A549 (cell line): ENCODE measurements around the gene SH3TC2.

ENCODE experiments used
- BHLHE40 ChIP-seq: IDR thresholded peaks from 2 replicates; pipeline ENCODE4 v1.6.1; 2012; ENCODE audit warnings: low read depth, low read length, inconsistent platforms
- CHD2 ChIP-seq: fragments of 150-350 bp; IDR thresholded peaks from 2 replicates; pipeline ENCODE4 v1.6.1; 2014; ENCODE audit warnings: low read length; ENCODE audit not compliant: partially characterized antibody
- EP300 ChIP-seq, 2 experiments: fragments of >200 bp; sonication (Bioruptor Twin); formaldehyde crosslinking; IDR thresholded peaks; 2 replicates in 1 of 2; 3 replicates in 1 of 2; pipeline ENCODE4 v1.6.1; 2016 to 2017
- HOXA7 ChIP-seq: fragments of 250-450 bp; sonication (Bioruptor Pico); IDR thresholded peaks from 2 replicates; pipeline ENCODE4 v1.5.0; 2020; ENCODE audit warnings: mild to moderate bottlenecking, moderate library complexity
- POLR2A ChIP-seq: IDR thresholded peaks from 2 replicates; pipeline ENCODE4 v1.6.1; 2012; ENCODE audit warnings: mild to moderate bottlenecking, low read length
- RARB ChIP-seq: fragments of 250-450 bp; sonication (Bioruptor Pico); IDR thresholded peaks from 2 replicates; pipeline ENCODE4 v1.8.0; 2021; ENCODE audit warnings: mild to moderate bottlenecking, moderate library complexity
- RCOR1 ChIP-seq: fragments of 150-350 bp; IDR thresholded peaks from 2 replicates; pipeline ENCODE4 v1.6.1; 2014; ENCODE audit warnings: antibody characterized with exemption, low read length, low read depth
- RFX5 ChIP-seq: fragments of 450-650 bp; IDR thresholded peaks from 2 replicates; pipeline ENCODE4 v1.7.1; 2014; ENCODE audit warnings: antibody characterized with exemption, mild to moderate bottlenecking, moderate library complexity
- RNF2 ChIP-seq: fragments of 200-600 bp; sonication (generic); IDR thresholded peaks from 2 replicates; pipeline ENCODE4 v1.6.1; 2016; ENCODE audit warnings: low read depth, mild to moderate bottlenecking, antibody characterized with exemption, moderate library complexity, borderline replicate concordance
- SMC3 ChIP-seq: fragments of >200 bp; sonication (Bioruptor Twin); formaldehyde crosslinking; IDR thresholded peaks from 3 replicates; pipeline ENCODE4 v1.6.1; 2018; ENCODE audit warnings: inconsistent platforms
- SREBF2 ChIP-seq: fragments of 450-650 bp; IDR thresholded peaks from 2 replicates; pipeline ENCODE4 v1.6.1; 2014; ENCODE audit warnings: mild to moderate bottlenecking, moderate library complexity
- TF ChIP-seq, protein P1 (sequence below): IDR thresholded peaks from 2 replicates; pipeline ENCODE4 v1.6.1; 2012
- TF ChIP-seq, protein P2 (sequence below): fragments of >200 bp; sonication (Bioruptor Twin); formaldehyde crosslinking; IDR thresholded peaks from 3 replicates; pipeline ENCODE4 v1.5.1; 2016
- TF ChIP-seq, protein P3 (sequence below): fragments of 150-350 bp; IDR thresholded peaks from 2 replicates; pipeline ENCODE4 v1.6.1; 2014; ENCODE audit warnings: low read depth, mild to moderate bottlenecking, low read length

DNA sequence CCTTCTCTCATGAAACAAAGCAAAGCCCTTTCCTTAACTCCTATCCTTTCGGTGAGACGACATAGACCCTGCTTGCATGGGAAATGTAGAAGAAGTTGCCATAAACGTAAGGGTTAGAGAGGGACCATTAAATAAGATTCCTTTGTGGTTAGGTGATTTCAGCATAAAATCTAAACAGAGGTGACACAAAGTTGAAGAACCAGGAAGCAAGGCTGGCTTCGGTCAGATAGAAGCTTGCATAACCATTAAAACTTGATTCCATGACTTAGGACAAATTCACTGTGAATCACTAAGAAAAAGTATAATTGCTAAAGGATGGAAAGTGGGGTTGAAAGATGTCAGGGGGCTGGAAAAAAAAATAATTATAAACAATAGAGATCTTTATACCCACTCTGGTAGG, 47.5 kb upstream of the SH3TC2 start:
- TF ChIP-seq RFX5 (no peak), RNF2 (no peak), RCOR1 (no peak), EP300 (IDR thresholded peaks at IDR 0.05) (no peak), CHD2 (no peak), BHLHE40 (no peak), HOXA7 (CRISPR knock-in tag) (no peak), SREBF2 (no peak), POLR2A (no peak), RARB (CRISPR knock-in tag) (no peak), SMC3 (no peak)
- TF ChIP-seq, protein P1, sequence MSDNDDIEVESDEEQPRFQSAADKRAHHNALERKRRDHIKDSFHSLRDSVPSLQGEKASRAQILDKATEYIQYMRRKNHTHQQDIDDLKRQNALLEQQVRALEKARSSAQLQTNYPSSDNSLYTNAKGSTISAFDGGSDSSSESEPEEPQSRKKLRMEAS: no peak
- TF ChIP-seq, protein P2, sequence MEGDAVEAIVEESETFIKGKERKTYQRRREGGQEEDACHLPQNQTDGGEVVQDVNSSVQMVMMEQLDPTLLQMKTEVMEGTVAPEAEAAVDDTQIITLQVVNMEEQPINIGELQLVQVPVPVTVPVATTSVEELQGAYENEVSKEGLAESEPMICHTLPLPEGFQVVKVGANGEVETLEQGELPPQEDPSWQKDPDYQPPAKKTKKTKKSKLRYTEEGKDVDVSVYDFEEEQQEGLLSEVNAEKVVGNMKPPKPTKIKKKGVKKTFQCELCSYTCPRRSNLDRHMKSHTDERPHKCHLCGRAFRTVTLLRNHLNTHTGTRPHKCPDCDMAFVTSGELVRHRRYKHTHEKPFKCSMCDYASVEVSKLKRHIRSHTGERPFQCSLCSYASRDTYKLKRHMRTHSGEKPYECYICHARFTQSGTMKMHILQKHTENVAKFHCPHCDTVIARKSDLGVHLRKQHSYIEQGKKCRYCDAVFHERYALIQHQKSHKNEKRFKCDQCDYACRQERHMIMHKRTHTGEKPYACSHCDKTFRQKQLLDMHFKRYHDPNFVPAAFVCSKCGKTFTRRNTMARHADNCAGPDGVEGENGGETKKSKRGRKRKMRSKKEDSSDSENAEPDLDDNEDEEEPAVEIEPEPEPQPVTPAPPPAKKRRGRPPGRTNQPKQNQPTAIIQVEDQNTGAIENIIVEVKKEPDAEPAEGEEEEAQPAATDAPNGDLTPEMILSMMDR: no peak
- TF ChIP-seq, protein P3, sequence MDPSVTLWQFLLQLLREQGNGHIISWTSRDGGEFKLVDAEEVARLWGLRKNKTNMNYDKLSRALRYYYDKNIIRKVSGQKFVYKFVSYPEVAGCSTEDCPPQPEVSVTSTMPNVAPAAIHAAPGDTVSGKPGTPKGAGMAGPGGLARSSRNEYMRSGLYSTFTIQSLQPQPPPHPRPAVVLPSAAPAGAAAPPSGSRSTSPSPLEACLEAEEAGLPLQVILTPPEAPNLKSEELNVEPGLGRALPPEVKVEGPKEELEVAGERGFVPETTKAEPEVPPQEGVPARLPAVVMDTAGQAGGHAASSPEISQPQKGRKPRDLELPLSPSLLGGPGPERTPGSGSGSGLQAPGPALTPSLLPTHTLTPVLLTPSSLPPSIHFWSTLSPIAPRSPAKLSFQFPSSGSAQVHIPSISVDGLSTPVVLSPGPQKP: no peak
